Right lobe of liver (tissue), 6 donors: ENCODE data around the gene ALDH1A1. TPM values are rescaled to one million over a fixed set of nuclear protein-coding genes. Genes with fewer than 3 reads are reported as not detected.
"Not testable (repeated sequence)": the region's sequence is repeated elsewhere in the genome, so short reads cannot be mapped to it uniquely, and the experiment has no call there.

Experiments used
- ATAC-seq, 4 donors: fragments of 200-7000 bp; cut with Tn5 transposase; one replicate each; pipeline ENCODE4 v1.9.1; 2020; ENCODE audit warnings: mild to moderate bottlenecking in 4 of 4, moderate library complexity in 4 of 4
- DNase-seq, 3 donors: peaks; one replicate each; pipeline ENCODE4 v3.0.0-alpha.2; 2020
- H3K27ac ChIP-seq, 3 donors: fragments of 200-600 bp; one replicate each; pipeline ENCODE4 v1.8.0; 2022
- H3K27me3 ChIP-seq, 2 donors: fragments of 200-600 bp; one replicate each; pipeline ENCODE4 v1.8.0; 2022
- H3K36me3 ChIP-seq, 4 donors: fragments of 200-600 bp; sonication (generic) in 1 of 4; one replicate each; pipeline versions ENCODE4 v1.5.1 to v1.8.0; 2017 to 2022; ENCODE audit warnings: control low read depth in 1 of 4
- H3K4me1 ChIP-seq, 4 donors: fragments of 200-600 bp; sonication (generic) in 1 of 4; one replicate each; pipeline versions ENCODE4 v1.5.1 to v1.8.0; 2017 to 2022; ENCODE audit warnings: control low read depth in 1 of 4
- H3K4me3 ChIP-seq, 3 donors: fragments of 200-600 bp; one replicate each; pipeline ENCODE4 v1.8.0; 2022
- H3K9me3 ChIP-seq, 4 donors: fragments of 200-600 bp; sonication (generic) in 1 of 4; one replicate each; pipeline versions ENCODE4 v1.5.1 to v1.8.0; 2017 to 2022; ENCODE audit warnings: control low read depth in 1 of 4
- CTCF ChIP-seq, 4 donors: fragments of 200-600 bp in 3 of 4; fragments of 450-650 bp in 1 of 4; IDR thresholded peaks; one replicate each; pipeline versions ENCODE4 v1.5.1 to v1.8.0; 2016 to 2022; ENCODE audit warnings: antibody characterized with exemption in 4 of 4, mild to moderate bottlenecking in 2 of 4
- POLR2A ChIP-seq: fragments of 450-650 bp; IDR thresholded peaks from one replicate; pipeline ENCODE4 v1.6.1; 2017; ENCODE audit warnings: antibody characterized with exemption, mild to moderate bottlenecking
- WGBS: methylation state at CpG from one replicate; pipeline ENCODE4 v1.1.6; 2018; ENCODE audit warnings: low coverage, low lambda C conversion rate; ENCODE audit not compliant: insufficient coverage; ENCODE audit errors: missing lambda C conversion rate; 5-methylcytosine and 5-hydroxymethylcytosine counted together
- intact Hi-C, 2 donors: fragments of 100-400 bp; cut with DNase I; formaldehyde crosslinking; loops; one replicate each; pipeline versions ENCODE4 v1.11.2 to v1.14.1; 2022
- total RNA-seq, 6 experiments: library from RNA; depleted of rRNA in 2 of 6; stranded (reverse); fragments of >200 nt in 2 of 6; fragmentation: NEBNext Ultra II Directional in 3 of 6; extraction: Animal tissue kit (Norgen Biotek cat#: 25700) in 3 of 6; gene quantifications; one replicate each; pipeline versions ENCODE4 v1.1.0 to v1.2.4, GENCODE V29; 2016 to 2023
- donor health status: DM: no; HTN: yes; CAD: no.
- donor health status: DM: no; HTN: no; CAD: no.
- donor health status: DM: no; HTN: no; CAD: no.
- donor health status: DM: no; HTN: yes; CAD: no.
- donor health status: DM: no; HTN: yes; CAD: no.

The ALDH1A1 gene
- total RNA-seq, 6 experiments from 2014 or later, result 309 to 1,702 (median 521) TPM

- intact Hi-C loops, result loop anchor here in 1 of 2 donors (10.0 kb wide), 1 partner anchor 53 kb away; no protein-coding TSS in a partner anchor
- TF ChIP-seq CTCF (IDR thresholded peaks at IDR 0.05) (peak; percentile 37 to 66 (median 46)), POLR2A (no peak)
- peaks cover 0 to 3% (median 0%) of the 10 kb centered on the region in 4 donors for H3K4me1 ChIP-seq
- no peak overlapping the region for H3K27ac ChIP-seq
- H3K27me3 ChIP-seq, result no peaks in the 10 kb centered on the region
- no peak overlapping the region for H3K4me3 ChIP-seq
- ATAC-seq, result peak in 2 of 4 donors; percentile 45 to 62
- no peak for DNase-seq
- H3K9me3 ChIP-seq, result no peaks in the 10 kb centered on the region
- peaks cover 0 to 4% (median 0%) of the 10 kb centered on the region in 4 donors for H3K36me3 ChIP-seq
- WGBS, result 39% methylated on average over 3 of the region's 3 CpGs
Observed at GRCh38 chr9:72871685-72872084, 81.2 kb downstream of the ALDH1A1 start.

- H3K27ac ChIP-seq, result no peak overlapping the region
- WGBS, result 100% methylated on average over 1 of the region's 1 CpG
- H3K4me1 ChIP-seq, result peaks cover 0 to 8% (median 0%) of the 10 kb centered on the region in 4 donors
- peaks cover 0 to 2% (median 0%) of the 10 kb centered on the region in 4 donors for H3K36me3 ChIP-seq
- DNase-seq (no peak), ATAC-seq (no peak)
- intact Hi-C loops, result no loop called here
- no peaks in the 10 kb centered on the region for H3K27me3 ChIP-seq
- TF ChIP-seq POLR2A (no peak), CTCF (IDR thresholded peaks at IDR 0.05) (no peak)
- no peak overlapping the region for H3K4me3 ChIP-seq
- H3K9me3 ChIP-seq, result no peaks in the 10 kb centered on the region
Observed at GRCh38 chr9:72864327-72864726, 88.5 kb downstream of the ALDH1A1 start.

DNA sequence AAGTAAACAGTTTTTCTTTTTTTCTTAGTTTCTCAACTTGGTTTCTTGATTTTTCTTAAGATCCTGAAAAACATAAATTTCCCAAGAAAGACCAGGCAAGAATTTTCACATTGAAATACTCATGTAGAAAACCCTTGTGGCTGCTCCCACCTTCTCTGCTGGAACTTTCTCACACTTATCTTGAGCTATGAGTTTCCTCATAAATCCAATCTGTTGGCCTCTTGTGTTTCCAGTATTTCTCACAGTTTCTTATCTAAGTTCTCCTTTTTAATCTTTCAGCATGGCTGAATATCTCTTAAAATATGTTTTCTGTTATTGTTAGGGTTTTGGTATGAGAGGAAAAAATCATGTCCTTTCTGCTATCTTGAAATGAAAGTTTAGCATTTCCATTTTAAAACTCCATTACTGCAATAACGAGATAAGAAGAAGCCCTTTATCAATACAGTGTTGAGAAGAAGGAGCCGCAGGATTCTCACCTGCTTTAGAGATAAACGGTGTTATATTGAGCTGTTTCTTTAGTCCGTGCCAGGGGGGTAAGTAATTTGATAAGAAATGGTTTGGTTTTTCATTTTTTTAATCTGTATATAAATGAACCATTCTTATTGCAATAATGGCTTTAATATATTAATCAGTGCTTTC, 89.3 kb downstream of the ALDH1A1 start:
- H3K4me3 ChIP-seq, result no peak overlapping the region
- TF ChIP-seq CTCF (IDR thresholded peaks at IDR 0.05) (no peak), POLR2A (no peak)
- H3K27me3 ChIP-seq, result no peaks in the 10 kb centered on the region
- no peaks in the 10 kb centered on the region for H3K9me3 ChIP-seq
- ATAC-seq (no peak), DNase-seq (no peak)
- intact Hi-C loops, result no loop called here
- peaks cover 0 to 15% (median 2%) of the 10 kb centered on the region in 4 donors for H3K4me1 ChIP-seq
- WGBS, result 49% methylated on average over 4 of the region's 4 CpGs
- no peak overlapping the region for H3K27ac ChIP-seq
- no peaks in the 10 kb centered on the region for H3K36me3 ChIP-seq

- whole genome bisulfite sequencing, result 81% methylated on average over 5 of the region's 7 CpGs
- DNase-seq, H3K4me3 ChIP-seq, H3K27ac ChIP-seq, H3K9me3 ChIP-seq, H3K27me3 ChIP-seq, H3K36me3 ChIP-seq, ATAC-seq, intact Hi-C loops: not testable (repeated sequence)
- peaks cover 0 to 23% (median 5%) of the 10 kb centered on the region in 4 donors for H3K4me1 ChIP-seq
Observed at GRCh38 chr9:72862788-72863187, 90.1 kb downstream of the ALDH1A1 start.

DNA sequence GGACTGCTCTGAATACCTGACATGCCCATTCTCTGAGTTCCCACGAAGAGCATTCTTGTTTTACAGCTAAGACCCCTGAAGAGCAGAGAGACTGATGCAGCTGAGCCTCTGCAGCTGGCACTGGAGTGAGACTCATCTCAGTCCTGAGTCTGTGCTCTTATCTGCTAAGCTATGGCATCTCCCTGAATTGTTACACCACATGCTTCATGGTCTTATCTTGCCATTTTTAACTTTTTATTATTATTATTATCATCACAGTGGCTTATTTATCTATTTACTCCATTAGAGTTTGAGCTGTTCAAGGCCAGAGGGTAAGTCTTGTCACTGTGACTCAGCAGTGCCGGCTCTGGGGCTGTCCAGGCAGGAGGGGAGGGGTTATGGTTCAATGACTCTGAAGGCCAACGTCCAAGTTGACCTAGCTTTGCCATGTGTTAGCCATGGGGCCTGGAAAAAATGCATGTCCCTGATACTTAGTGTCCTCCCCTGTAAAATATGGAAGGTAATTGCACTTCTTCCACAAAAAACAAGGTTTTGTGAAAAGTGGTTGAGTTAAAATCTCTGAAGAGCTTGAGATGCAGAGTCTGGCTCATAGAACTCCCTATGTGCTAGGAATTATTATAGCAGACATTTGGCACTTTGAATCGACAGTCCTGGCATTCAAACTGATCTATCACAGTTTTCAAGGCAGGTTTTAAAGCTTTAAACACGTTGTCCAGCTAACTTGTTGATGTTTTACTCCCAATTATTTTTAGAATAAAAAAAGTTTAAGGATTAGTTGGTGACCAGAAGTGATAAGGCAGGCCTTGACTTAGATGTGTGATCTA, 94.6 kb downstream of the ALDH1A1 start:
- peaks cover 0 to 30% (median 8%) of the 10 kb centered on the region in 4 donors for H3K4me1 ChIP-seq
- no peaks in the 10 kb centered on the region for H3K9me3 ChIP-seq
- intact Hi-C loops, result no loop called here
- peak; percentile 23 for TF ChIP-seq POLR2A
- no peak for TF ChIP-seq CTCF (IDR thresholded peaks at IDR 0.05)
- H3K4me3 ChIP-seq, result no peak overlapping the region
- 18% methylated on average over 5 of the region's 5 CpGs for WGBS
- peak; percentile 80 to 91 (median 88) for DNase-seq
- no peaks in the 10 kb centered on the region for H3K36me3 ChIP-seq
- peak; percentile 95 to 99 (median 97) for ATAC-seq
- H3K27me3 ChIP-seq, result no peaks in the 10 kb centered on the region
- H3K27ac ChIP-seq, result peak overlapping the region; percentile 64 to 92 (median 83)
